Activated T-helper 2 cell treated with anti-CD3 and anti-CD28 coated beads, Interferon-gamma antibody, Interleukin-2, Interleukin-4, amounts not matched to agents 10 μg/mL and 5 μg/mL and 100 μg/mL, durations not matched to agents 14 hours and 24 hours and 36 hours (primary cell): Measurements from ENCODE around the gene ZFP69B. TPM values are rescaled to one million over a fixed set of nuclear protein-coding genes. Genes with fewer than 3 reads are reported as not detected.
A peak's percentile ranks its signal among the peaks of the same experiment; 100 is the strongest.

ENCODE experiments used
- DNase-seq: peaks from one replicate; pipeline ENCODE4 v3.0.0; 2021; ENCODE audit warnings: low spot score
- H3K27ac Mint-ChIP-seq: one replicate; pipeline ENCODE4 v1.8.0; 2021; ENCODE audit warnings: mixed read lengths
- H3K27me3 Mint-ChIP-seq: one replicate; pipeline ENCODE4 v1.8.0; 2021; ENCODE audit warnings: low read depth, mixed read lengths
- H3K36me3 Mint-ChIP-seq: one replicate; pipeline ENCODE4 v1.8.0; 2021; ENCODE audit warnings: low read depth, mixed read lengths
- H3K4me1 Mint-ChIP-seq: one replicate; pipeline ENCODE4 v1.8.0; 2021; ENCODE audit warnings: low read depth, mixed read lengths
- H3K4me3 Mint-ChIP-seq: one replicate; pipeline ENCODE4 v1.8.0; 2021; ENCODE audit warnings: low read depth, mild to moderate bottlenecking, moderate library complexity, mixed read lengths
- H3K9me3 Mint-ChIP-seq: one replicate; pipeline ENCODE4 v1.8.0; 2021; ENCODE audit warnings: mixed read lengths
- intact Hi-C: fragments of 100-400 bp; cut with micrococcal nuclease; formaldehyde crosslinking; loops from one replicate; pipeline ENCODE4 v1.15.1; 2023
- total RNA-seq: library from RNA; stranded (reverse); gene quantifications from 2 replicates; pipeline ENCODE4 v1.2.3, GENCODE V29; 2022

ZFP69B gene
- total RNA-seq, 1 donor from 2014 or later, result 4.7 TPM

DNA sequence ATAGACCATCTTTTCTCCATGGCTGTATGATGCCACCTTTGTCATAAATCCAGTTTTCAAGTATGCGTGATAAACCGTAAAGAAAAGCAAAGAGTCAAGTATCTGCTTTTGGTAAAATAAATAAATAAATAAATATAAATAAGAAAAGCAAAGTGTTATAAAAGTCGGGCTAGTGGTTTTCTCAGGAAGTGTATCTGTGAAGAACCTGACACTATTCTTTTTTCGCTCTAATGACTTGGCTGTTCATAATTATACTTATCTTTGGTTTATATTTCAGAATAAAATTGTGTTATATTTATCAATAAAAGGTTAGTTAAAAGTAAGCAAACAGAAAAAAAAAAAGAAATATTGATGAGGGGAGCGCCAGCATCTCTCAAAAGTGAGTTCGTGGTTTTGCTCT is 57.7 kb downstream of the ZFP69B start:
- Mint-ChIP-seq H3K27ac (peak overlapping the region; percentile 76), H3K4me1 (peaks cover 10% of the 10 kb centered on the region), H3K9me3 (peaks cover 56% of the 10 kb centered on the region), H3K27me3 (no peaks in the 10 kb centered on the region), H3K36me3 (peaks cover 67% of the 10 kb centered on the region), H3K4me3 (peak overlapping the region; percentile 83)
- no peak for DNase-seq
- intact Hi-C loops, result loop anchor here (1.0 kb wide), 1 partner anchor 57 kb away; no protein-coding TSS in a partner anchor

DNA sequence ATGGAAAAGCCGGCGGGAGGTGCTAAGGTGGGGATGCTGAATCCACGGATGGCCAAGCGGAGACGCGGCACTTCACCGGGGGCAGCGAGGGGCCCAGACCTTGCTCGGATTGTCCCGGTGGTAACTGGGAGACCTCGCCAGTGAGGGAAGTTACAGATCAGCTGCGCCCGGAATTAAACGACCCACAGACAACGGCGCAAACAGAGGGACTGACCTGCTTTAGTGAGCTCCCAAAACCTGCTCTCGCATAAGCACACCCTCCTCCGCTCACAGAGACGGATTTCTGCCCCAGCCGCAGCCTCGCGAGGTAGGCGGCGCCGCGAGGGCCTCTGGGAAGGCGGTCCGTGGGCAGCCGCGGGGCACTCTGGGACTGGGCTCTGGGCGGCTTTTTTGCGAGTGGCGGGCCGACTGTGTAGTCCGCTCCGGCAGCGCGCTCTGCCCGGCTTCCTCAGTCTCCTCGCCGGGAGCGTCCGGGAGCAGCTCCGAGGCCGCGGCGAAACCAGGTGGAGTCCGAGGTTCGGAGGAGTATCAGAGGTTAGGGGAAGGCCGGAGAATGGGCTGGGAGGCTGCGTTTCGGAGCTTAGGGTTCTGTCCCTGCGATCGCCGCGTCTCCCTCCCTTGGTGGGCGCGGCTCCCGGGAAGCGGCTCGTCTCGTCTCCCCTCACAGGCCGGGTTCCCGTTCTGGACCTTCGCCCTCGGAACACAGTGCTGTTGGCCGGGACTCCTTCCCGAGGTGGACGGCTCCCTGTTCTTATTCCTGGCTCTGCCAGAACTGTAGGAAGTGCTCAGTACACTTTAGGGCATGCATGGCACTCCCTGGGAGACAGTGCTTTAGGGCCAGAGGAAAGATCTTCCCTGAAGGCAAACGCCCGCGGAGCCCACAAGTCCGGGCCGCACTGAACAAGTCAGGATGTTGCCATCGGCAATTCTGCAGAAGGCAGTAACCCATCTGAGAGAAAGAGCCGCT is 58.4 kb downstream of the ZFP69B start, which contains the start of gene EXO5:
EXO5 (plus strand) TSS at position 393 of the 967 bp plus-strand sequence. CDS start 5,778 bp downstream, outside the sequence.
- no peaks in the 10 kb centered on the region for H3K27me3 Mint-ChIP-seq
- intact Hi-C loops, result loop anchor here (1.0 kb wide), 2 partner anchors 23 to 57 kb away; partner anchors contain the start of gene ZNF684
- peak within 1 kb of the TSS; percentile 83 for H3K4me3 Mint-ChIP-seq
- H3K4me1 Mint-ChIP-seq, result peaks cover 10% of the 10 kb centered on the region
- H3K9me3 Mint-ChIP-seq, result peaks cover 53% of the 10 kb centered on the region
- H3K27ac Mint-ChIP-seq, result peak within 1 kb of the TSS; percentile 76
- peaks cover 66% of the 10 kb centered on the region for H3K36me3 Mint-ChIP-seq
- DNase-seq, result peak; percentile 82

Other genes starting within 250 kb of the ZFP69B start
- not detected in 2 replicates for gene TMCO2, start 202.5 kb upstream of the ZFP69B start, total RNA-seq
- gene ZMPSTE24, start 192.2 kb upstream of the ZFP69B start, total RNA-seq, result 48.2 TPM in 2 replicates
- 18.7 and 18.9 TPM in 2 replicates for gene COL9A2, start 133.2 kb upstream of the ZFP69B start, total RNA-seq
- gene SMAP2, start 76.7 kb upstream of the ZFP69B start, total RNA-seq, result 185 and 186 TPM in 2 replicates
- 3.3 and 4.0 TPM in 2 replicates for gene ZFP69, start 26.8 kb downstream of the ZFP69B start, total RNA-seq
- gene EXO5, start 58.3 kb downstream of the ZFP69B start, total RNA-seq, result 11.9 and 13.6 TPM in 2 replicates
- gene ZNF684, start 81.2 kb downstream of the ZFP69B start, total RNA-seq, result 4.1 and 4.8 TPM in 2 replicates
- 2.5 and 2.9 TPM in 2 replicates for gene RIMS3, start 215.2 kb downstream of the ZFP69B start, total RNA-seq
- gene NFYC, start 241.2 kb downstream of the ZFP69B start, total RNA-seq, result 66.0 and 68.4 TPM in 2 replicates